T-helper 1 cell treated with Interleukin-12 subunit alpha and Interleukin-12 subunit beta and Interleukin-4 antibody, amounts not matched to agents 30 μg/mL and 1 μg/mL, for 36 hours (primary cell): Measurements from ENCODE around the gene CPNE8.

Experiments
- H3K27ac Mint-ChIP-seq: one replicate; pipeline ENCODE4 v1.8.0; 2021; ENCODE audit warnings: mild to moderate bottlenecking, mixed read lengths
- H3K27me3 Mint-ChIP-seq: one replicate; pipeline ENCODE4 v1.8.0; 2021; ENCODE audit warnings: low read depth, mixed read lengths
- H3K36me3 Mint-ChIP-seq: one replicate; pipeline ENCODE4 v1.8.0; 2021; ENCODE audit warnings: low read depth, mixed read lengths
- H3K4me1 Mint-ChIP-seq: one replicate; pipeline ENCODE4 v1.8.0; 2021; ENCODE audit warnings: low read depth, mixed read lengths
- H3K4me3 Mint-ChIP-seq: one replicate; pipeline ENCODE4 v1.8.0; 2021; ENCODE audit warnings: mild to moderate bottlenecking, moderate library complexity, mixed read lengths
- H3K9me3 Mint-ChIP-seq: one replicate; pipeline ENCODE4 v1.8.0; 2021; ENCODE audit warnings: mixed read lengths

Gene CPNE8

GRCh38 chr12:38695057-38695456 is 210.3 kb downstream of the CPNE8 start:
- no peaks in the 10 kb centered on the region for H3K36me3 Mint-ChIP-seq
- no peaks in the 10 kb centered on the region for H3K4me1 Mint-ChIP-seq
- no peak overlapping the region for H3K27ac Mint-ChIP-seq
- no peaks in the 10 kb centered on the region for H3K9me3 Mint-ChIP-seq
- no peaks in the 10 kb centered on the region for H3K27me3 Mint-ChIP-seq
- no peak overlapping the region for H3K4me3 Mint-ChIP-seq

- no peak overlapping the region for H3K4me3 Mint-ChIP-seq
- H3K9me3 Mint-ChIP-seq, result no peaks in the 10 kb centered on the region
- H3K27me3 Mint-ChIP-seq, result no peaks in the 10 kb centered on the region
- H3K4me1 Mint-ChIP-seq, result no peaks in the 10 kb centered on the region
- no peak overlapping the region for H3K27ac Mint-ChIP-seq
- H3K36me3 Mint-ChIP-seq, result no peaks in the 10 kb centered on the region
Observed at GRCh38 chr12:38691164-38691563, 214.2 kb downstream of the CPNE8 start.

GRCh38 chr12:38690646-38691045 is 214.7 kb downstream of the CPNE8 start:
- Mint-ChIP-seq H3K36me3 (no peaks in the 10 kb centered on the region), H3K9me3 (no peaks in the 10 kb centered on the region), H3K4me3 (no peak overlapping the region), H3K27me3 (no peaks in the 10 kb centered on the region), H3K4me1 (no peaks in the 10 kb centered on the region), H3K27ac (no peak overlapping the region)

GRCh38 chr12:38689704-38690103 is 215.7 kb downstream of the CPNE8 start:
- Mint-ChIP-seq H3K27me3 (no peaks in the 10 kb centered on the region), H3K4me1 (no peaks in the 10 kb centered on the region), H3K36me3 (no peaks in the 10 kb centered on the region), H3K9me3 (no peaks in the 10 kb centered on the region), H3K4me3 (no peak overlapping the region), H3K27ac (no peak overlapping the region)

GRCh38 chr12:38689195-38689594 is 216.2 kb downstream of the CPNE8 start:
- Mint-ChIP-seq H3K27me3 (no peaks in the 10 kb centered on the region), H3K4me3 (no peak overlapping the region), H3K27ac (no peak overlapping the region), H3K4me1 (no peaks in the 10 kb centered on the region), H3K9me3 (no peaks in the 10 kb centered on the region), H3K36me3 (no peaks in the 10 kb centered on the region)

GRCh38 chr12:38682521-38682920 is 222.9 kb downstream of the CPNE8 start:
- H3K4me3 Mint-ChIP-seq, result no peak overlapping the region
- H3K27ac Mint-ChIP-seq, result no peak overlapping the region
- no peaks in the 10 kb centered on the region for H3K27me3 Mint-ChIP-seq
- no peaks in the 10 kb centered on the region for H3K4me1 Mint-ChIP-seq
- no peaks in the 10 kb centered on the region for H3K36me3 Mint-ChIP-seq
- H3K9me3 Mint-ChIP-seq, result no peaks in the 10 kb centered on the region

- Mint-ChIP-seq H3K9me3 (no peaks in the 10 kb centered on the region), H3K4me3 (no peak overlapping the region), H3K27ac (no peak overlapping the region), H3K27me3 (no peaks in the 10 kb centered on the region), H3K4me1 (no peaks in the 10 kb centered on the region), H3K36me3 (no peaks in the 10 kb centered on the region)
Observed at GRCh38 chr12:38669530-38669929, 235.9 kb downstream of the CPNE8 start.

GRCh38 chr12:38669081-38669480 is 236.3 kb downstream of the CPNE8 start:
- Mint-ChIP-seq H3K36me3 (no peaks in the 10 kb centered on the region), H3K27me3 (no peaks in the 10 kb centered on the region), H3K27ac (no peak overlapping the region), H3K4me1 (no peaks in the 10 kb centered on the region), H3K9me3 (no peaks in the 10 kb centered on the region), H3K4me3 (no peak overlapping the region)

- Mint-ChIP-seq H3K4me1 (no peaks in the 10 kb centered on the region), H3K4me3 (no peak overlapping the region), H3K36me3 (no peaks in the 10 kb centered on the region), H3K27me3 (no peaks in the 10 kb centered on the region), H3K27ac (no peak overlapping the region), H3K9me3 (peaks cover 8% of the 10 kb centered on the region)
Observed at GRCh38 chr12:38666425-38666824, 239.0 kb downstream of the CPNE8 start.

GRCh38 chr12:38664661-38665269 is 240.6 kb downstream of the CPNE8 start:
- no peak overlapping the region for H3K27ac Mint-ChIP-seq
- H3K36me3 Mint-ChIP-seq, result no peaks in the 10 kb centered on the region
- no peak overlapping the region for H3K4me3 Mint-ChIP-seq
- H3K27me3 Mint-ChIP-seq, result no peaks in the 10 kb centered on the region
- no peaks in the 10 kb centered on the region for H3K4me1 Mint-ChIP-seq
- peaks cover 15% of the 10 kb centered on the region for H3K9me3 Mint-ChIP-seq

- Mint-ChIP-seq H3K27ac (no peak overlapping the region), H3K4me1 (no peaks in the 10 kb centered on the region), H3K4me3 (no peak overlapping the region), H3K27me3 (no peaks in the 10 kb centered on the region), H3K9me3 (peaks cover 27% of the 10 kb centered on the region), H3K36me3 (no peaks in the 10 kb centered on the region)
Observed at GRCh38 chr12:38662829-38663228, 242.6 kb downstream of the CPNE8 start.

GRCh38 chr12:38653650-38654049 is 251.7 kb downstream of the CPNE8 start:
- Mint-ChIP-seq H3K4me3 (no peak overlapping the region), H3K27me3 (no peaks in the 10 kb centered on the region), H3K4me1 (no peaks in the 10 kb centered on the region), H3K9me3 (peaks cover 3% of the 10 kb centered on the region), H3K36me3 (no peaks in the 10 kb centered on the region), H3K27ac (no peak overlapping the region)

GRCh38 chr12:38648813-38649212 is 256.6 kb downstream of the CPNE8 start:
- Mint-ChIP-seq H3K4me1 (no peaks in the 10 kb centered on the region), H3K9me3 (no peaks in the 10 kb centered on the region), H3K36me3 (no peaks in the 10 kb centered on the region), H3K27ac (no peak overlapping the region), H3K4me3 (no peak overlapping the region), H3K27me3 (no peaks in the 10 kb centered on the region)

- no peaks in the 10 kb centered on the region for H3K4me1 Mint-ChIP-seq
- no peak overlapping the region for H3K4me3 Mint-ChIP-seq
- H3K36me3 Mint-ChIP-seq, result no peaks in the 10 kb centered on the region
- no peaks in the 10 kb centered on the region for H3K27me3 Mint-ChIP-seq
- H3K9me3 Mint-ChIP-seq, result no peaks in the 10 kb centered on the region
- H3K27ac Mint-ChIP-seq, result no peak overlapping the region
Observed at GRCh38 chr12:38646146-38646545, 259.2 kb downstream of the CPNE8 start.

- no peak overlapping the region for H3K27ac Mint-ChIP-seq
Observed at GRCh38 chr12:38639625-38640024, 265.8 kb downstream of the CPNE8 start.

GRCh38 chr12:38638401-38638800 is 267.0 kb downstream of the CPNE8 start:
- Mint-ChIP-seq H3K4me1 (no peaks in the 10 kb centered on the region), H3K36me3 (no peaks in the 10 kb centered on the region), H3K27ac (no peak overlapping the region), H3K9me3 (peaks cover 6% of the 10 kb centered on the region), H3K27me3 (no peaks in the 10 kb centered on the region), H3K4me3 (no peak overlapping the region)

More at GRCh38 chr12:38639625-38640024, 265.8 kb downstream of the CPNE8 start:
- Mint-ChIP-seq H3K9me3 (peaks cover 3% of the 10 kb centered on the region), H3K4me1 (no peaks in the 10 kb centered on the region), H3K4me3 (no peak overlapping the region), H3K27me3 (no peaks in the 10 kb centered on the region), H3K36me3 (no peaks in the 10 kb centered on the region)
